OCI-LY3 (cell line): ENCODE results near the gene TMEM167B.
"Not testable (repeated sequence)": the region's sequence is repeated elsewhere in the genome, so short reads cannot be mapped to it uniquely, and the experiment has no call there.

ENCODE experiments used
- H2AFZ ChIP-seq: fragments of 200-600, 300-600 bp; shearing (Covaris generic); 2 replicates; pipeline ENCODE4 v1.6.0; 2014; ENCODE audit warnings: antibody characterized with exemption, low read depth, low read length
- H3K27ac ChIP-seq: fragments of 200-600, 300-600 bp; sonication (generic); 2 replicates; pipeline ENCODE4 v1.5.1; 2014; ENCODE audit warnings: mild to moderate bottlenecking, low read length, moderate library complexity, mixed read lengths
- H3K27me3 ChIP-seq: fragments of 200-600, 300-600 bp; sonication (generic); 2 replicates; pipeline ENCODE4 v1.6.1; 2014; ENCODE audit warnings: low read depth, low read length, mixed read lengths
- H3K36me3 ChIP-seq: fragments of 200-600, 300-600 bp; sonication (generic); replicated peaks from 2 replicates; pipeline ENCODE3; 2014; ENCODE audit warnings: low read depth, low read length, mixed read lengths
- H3K4me1 ChIP-seq: fragments of 300-600, 200-600 bp; sonication (generic); 2 replicates; pipeline ENCODE4 v1.6.1; 2014; ENCODE audit warnings: low read length, mixed read lengths
- H3K4me2 ChIP-seq: fragments of 200-600, 300-600 bp; sonication (generic); 2 replicates; pipeline ENCODE4 v1.6.1; 2014; ENCODE audit warnings: low read length, mixed read lengths
- H3K4me3 ChIP-seq: fragments of 300-600, 200-600 bp; sonication (generic); 2 replicates; pipeline ENCODE4 v1.5.1; 2014; ENCODE audit warnings: antibody characterized with exemption, mild to moderate bottlenecking, low read length, moderate library complexity
- H3K79me2 ChIP-seq: fragments of 300-600, 200-600 bp; shearing (Covaris generic); 2 replicates; pipeline ENCODE4 v1.6.1; 2014; ENCODE audit warnings: mild to moderate bottlenecking, low read length, mixed read lengths
- H3K9ac ChIP-seq: fragments of 300-600, 200-600 bp; shearing (Covaris generic); 2 replicates; pipeline ENCODE4 v1.6.0; 2014; ENCODE audit warnings: mild to moderate bottlenecking, low read length, moderate library complexity
- H3K9me3 ChIP-seq: fragments of 200-600, 300-600 bp; shearing (Covaris generic); 2 replicates; pipeline ENCODE4 v1.6.1; 2014; ENCODE audit warnings: low read length, mixed read lengths; ENCODE audit not compliant: insufficient read depth
- H4K20me1 ChIP-seq: fragments of 200-600, 300-600 bp; sonication (generic); 2 replicates; pipeline ENCODE4 v1.6.1; 2016; ENCODE audit warnings: low read length, mixed read lengths; ENCODE audit not compliant: insufficient read depth
- EZH2phosphoT487 ChIP-seq: fragments of 200-600 bp; shearing (Covaris generic); IDR thresholded peaks from 2 replicates; pipeline ENCODE4 v1.6.1; 2018; ENCODE audit warnings: antibody characterized with exemption, mixed run types, low read depth
- TF ChIP-seq, protein P1 (sequence below): fragments of 200-600, 300-600 bp; sonication (generic); IDR thresholded peaks from 2 replicates; pipeline ENCODE4 v1.5.1; 2014; ENCODE audit warnings: antibody characterized with exemption, low read length, low read depth

Gene TMEM167B

DNA sequence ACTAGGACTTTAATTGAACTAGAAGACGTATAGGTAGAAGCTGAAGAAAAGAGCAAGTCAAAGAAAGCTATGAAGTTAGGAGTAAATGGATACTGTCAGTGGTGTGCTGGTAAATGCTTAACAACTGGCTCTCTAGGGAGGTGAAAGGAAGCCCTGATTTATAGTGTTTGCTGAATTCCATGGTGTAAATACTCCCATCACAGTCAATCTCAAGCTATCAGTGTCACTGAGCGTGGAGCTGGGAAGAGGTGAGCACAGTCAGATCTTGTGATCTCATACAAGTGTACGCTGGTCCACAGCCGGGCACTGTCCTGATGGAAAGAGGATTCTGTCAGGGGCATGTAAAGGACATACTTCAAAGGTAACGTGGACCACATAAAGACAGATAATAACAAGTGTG lies 51.7 kb downstream of the TMEM167B start:
- H3K79me2 ChIP-seq = no peaks in the 10 kb centered on the region
- no peaks in the 10 kb centered on the region for H4K20me1 ChIP-seq
- no peaks in the 10 kb centered on the region for H3K9me3 ChIP-seq
- H3K4me1 ChIP-seq = no peaks in the 10 kb centered on the region
- no peak overlapping the region for H3K4me2 ChIP-seq
- no peaks in the 10 kb centered on the region for H3K36me3 ChIP-seq
- TF ChIP-seq, protein P1, sequence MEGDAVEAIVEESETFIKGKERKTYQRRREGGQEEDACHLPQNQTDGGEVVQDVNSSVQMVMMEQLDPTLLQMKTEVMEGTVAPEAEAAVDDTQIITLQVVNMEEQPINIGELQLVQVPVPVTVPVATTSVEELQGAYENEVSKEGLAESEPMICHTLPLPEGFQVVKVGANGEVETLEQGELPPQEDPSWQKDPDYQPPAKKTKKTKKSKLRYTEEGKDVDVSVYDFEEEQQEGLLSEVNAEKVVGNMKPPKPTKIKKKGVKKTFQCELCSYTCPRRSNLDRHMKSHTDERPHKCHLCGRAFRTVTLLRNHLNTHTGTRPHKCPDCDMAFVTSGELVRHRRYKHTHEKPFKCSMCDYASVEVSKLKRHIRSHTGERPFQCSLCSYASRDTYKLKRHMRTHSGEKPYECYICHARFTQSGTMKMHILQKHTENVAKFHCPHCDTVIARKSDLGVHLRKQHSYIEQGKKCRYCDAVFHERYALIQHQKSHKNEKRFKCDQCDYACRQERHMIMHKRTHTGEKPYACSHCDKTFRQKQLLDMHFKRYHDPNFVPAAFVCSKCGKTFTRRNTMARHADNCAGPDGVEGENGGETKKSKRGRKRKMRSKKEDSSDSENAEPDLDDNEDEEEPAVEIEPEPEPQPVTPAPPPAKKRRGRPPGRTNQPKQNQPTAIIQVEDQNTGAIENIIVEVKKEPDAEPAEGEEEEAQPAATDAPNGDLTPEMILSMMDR = no peak
- no peak for TF ChIP-seq EZH2phosphoT487
- no peaks in the 10 kb centered on the region for H3K27me3 ChIP-seq
- no peak overlapping the region for H3K4me3 ChIP-seq
- H3K27ac ChIP-seq = no peak overlapping the region
- no peak overlapping the region for H3K9ac ChIP-seq
- H2AFZ ChIP-seq = no peak overlapping the region

DNA sequence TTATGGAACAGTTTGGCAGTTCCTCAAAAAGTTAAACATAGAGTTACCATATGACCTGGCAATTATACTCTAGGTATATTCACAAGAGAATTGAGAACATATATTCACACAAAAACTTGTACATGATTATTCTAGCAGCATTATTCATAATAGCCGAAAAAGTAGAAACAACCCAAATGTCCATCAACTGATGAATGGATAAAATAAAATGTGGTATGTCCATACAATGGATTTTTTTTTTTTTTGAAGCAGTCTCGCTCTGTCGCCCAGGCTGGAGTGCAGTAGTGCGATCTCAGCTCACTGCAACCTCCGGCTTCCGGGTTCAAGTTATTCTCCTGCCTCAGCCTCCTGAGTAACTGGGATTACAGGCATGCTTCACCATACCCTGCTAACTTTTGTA lies 52.2 kb downstream of the TMEM167B start:
- H3K9me3 ChIP-seq = not testable (repeated sequence)

More for the DNA sequence above, 52.2 kb downstream of the TMEM167B start:
- not testable (repeated sequence) for H3K4me1 ChIP-seq, H3K27me3 ChIP-seq, H3K4me3 ChIP-seq, H3K79me2 ChIP-seq, H3K9ac ChIP-seq, H2AFZ ChIP-seq, H4K20me1 ChIP-seq, H3K27ac ChIP-seq, H3K36me3 ChIP-seq, H3K4me2 ChIP-seq
